PFSK-1 (cell line): ENCODE data around the gene E4F1.

Source experiments
- FOXP2 ChIP-seq: optimal IDR thresholded peaks from 2 replicates; pipeline ENCODE3; 2011; ENCODE audit warnings: borderline replicate concordance, control low read depth, inconsistent platforms; ENCODE audit not compliant: insufficient read depth; ENCODE audit errors: extremely low read length, extremely low read depth
- POLR2AphosphoS5 ChIP-seq: IDR thresholded peaks from 2 replicates; pipeline ENCODE4 v1.6.1; 2012; ENCODE audit warnings: low read depth, mild to moderate bottlenecking, control low read depth, low read length, moderate library complexity
- SIN3A ChIP-seq: IDR thresholded peaks from 2 replicates; pipeline ENCODE4 v1.6.1; 2012; ENCODE audit warnings: mild to moderate bottlenecking, low read length, moderate library complexity, borderline replicate concordance; ENCODE audit not compliant: insufficient read depth
- TAF1 ChIP-seq: IDR thresholded peaks from 2 replicates; pipeline ENCODE4 v1.6.1; 2012; ENCODE audit warnings: low read length, control low read depth, borderline replicate concordance; ENCODE audit not compliant: insufficient read depth
- TF ChIP-seq, protein P1 (sequence below), 2 experiments: IDR thresholded peaks; 2 replicates each; pipeline versions ENCODE4 v1.6.1 to v1.8.0; 2011 to 2012; ENCODE audit warnings: low read depth in 2 of 2, low read length in 2 of 2, control low read depth in 1 of 2, inconsistent platforms in 1 of 2, mild to moderate bottlenecking in 1 of 2, moderate library complexity in 1 of 2; ENCODE audit not compliant: insufficient read depth in 1 of 2

Gene E4F1

DNA sequence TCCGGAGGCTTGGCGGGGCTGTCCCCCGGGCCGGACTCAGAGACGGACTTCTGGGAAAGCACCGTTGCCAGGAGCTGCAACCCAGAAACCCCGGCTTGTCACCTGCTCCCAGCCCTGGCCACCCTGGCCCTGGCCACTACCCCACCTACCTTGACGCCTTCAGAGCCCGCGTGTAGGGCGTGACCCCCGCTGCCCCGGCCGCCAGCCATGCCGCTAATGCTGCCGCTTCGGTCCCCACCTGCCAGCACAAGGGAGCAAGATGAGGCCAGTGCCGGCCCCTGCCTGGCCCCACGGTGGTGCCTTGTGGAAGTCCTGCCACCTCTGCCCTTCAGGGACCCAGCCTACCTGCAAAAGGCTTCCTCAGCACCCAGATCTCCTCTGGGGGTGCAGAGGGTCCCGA lies 38.4 kb upstream of the E4F1 start:
- TF ChIP-seq FOXP2 (no peak), SIN3A (no peak), TAF1 (no peak), POLR2AphosphoS5 (no peak)
- TF ChIP-seq, protein P1, sequence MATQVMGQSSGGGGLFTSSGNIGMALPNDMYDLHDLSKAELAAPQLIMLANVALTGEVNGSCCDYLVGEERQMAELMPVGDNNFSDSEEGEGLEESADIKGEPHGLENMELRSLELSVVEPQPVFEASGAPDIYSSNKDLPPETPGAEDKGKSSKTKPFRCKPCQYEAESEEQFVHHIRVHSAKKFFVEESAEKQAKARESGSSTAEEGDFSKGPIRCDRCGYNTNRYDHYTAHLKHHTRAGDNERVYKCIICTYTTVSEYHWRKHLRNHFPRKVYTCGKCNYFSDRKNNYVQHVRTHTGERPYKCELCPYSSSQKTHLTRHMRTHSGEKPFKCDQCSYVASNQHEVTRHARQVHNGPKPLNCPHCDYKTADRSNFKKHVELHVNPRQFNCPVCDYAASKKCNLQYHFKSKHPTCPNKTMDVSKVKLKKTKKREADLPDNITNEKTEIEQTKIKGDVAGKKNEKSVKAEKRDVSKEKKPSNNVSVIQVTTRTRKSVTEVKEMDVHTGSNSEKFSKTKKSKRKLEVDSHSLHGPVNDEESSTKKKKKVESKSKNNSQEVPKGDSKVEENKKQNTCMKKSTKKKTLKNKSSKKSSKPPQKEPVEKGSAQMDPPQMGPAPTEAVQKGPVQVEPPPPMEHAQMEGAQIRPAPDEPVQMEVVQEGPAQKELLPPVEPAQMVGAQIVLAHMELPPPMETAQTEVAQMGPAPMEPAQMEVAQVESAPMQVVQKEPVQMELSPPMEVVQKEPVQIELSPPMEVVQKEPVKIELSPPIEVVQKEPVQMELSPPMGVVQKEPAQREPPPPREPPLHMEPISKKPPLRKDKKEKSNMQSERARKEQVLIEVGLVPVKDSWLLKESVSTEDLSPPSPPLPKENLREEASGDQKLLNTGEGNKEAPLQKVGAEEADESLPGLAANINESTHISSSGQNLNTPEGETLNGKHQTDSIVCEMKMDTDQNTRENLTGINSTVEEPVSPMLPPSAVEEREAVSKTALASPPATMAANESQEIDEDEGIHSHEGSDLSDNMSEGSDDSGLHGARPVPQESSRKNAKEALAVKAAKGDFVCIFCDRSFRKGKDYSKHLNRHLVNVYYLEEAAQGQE (IDR thresholded peaks at IDR 0.05; ENCODE audit: insufficient read depth in 1 of 2, low read depth in 2 of 2, low read length in 2 of 2): no peak

DNA sequence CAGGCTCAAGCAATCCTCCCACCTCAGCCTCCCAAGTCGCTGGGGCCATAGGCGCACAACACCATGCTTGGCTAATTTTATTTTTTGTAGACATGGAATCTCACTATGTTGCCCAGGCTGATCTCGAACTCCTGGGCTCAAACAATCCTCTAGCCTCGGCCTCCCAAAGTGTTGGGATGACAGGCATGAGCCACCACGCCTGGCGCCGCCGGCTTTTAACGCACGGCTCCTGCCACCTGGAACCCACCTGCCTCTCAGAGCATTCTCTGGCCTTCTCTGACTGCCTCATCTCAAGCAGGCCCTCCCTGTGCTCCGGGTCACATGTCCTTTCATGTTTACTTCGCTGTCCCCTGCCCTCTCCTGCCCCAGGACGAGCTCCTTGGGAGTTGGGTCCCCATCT lies 37.3 kb upstream of the E4F1 start:
- TF ChIP-seq, protein P1 (IDR thresholded peaks at IDR 0.05; ENCODE audit: insufficient read depth in 1 of 2, low read depth in 2 of 2, low read length in 2 of 2): no peak
- TF ChIP-seq TAF1: no peak

DNA sequence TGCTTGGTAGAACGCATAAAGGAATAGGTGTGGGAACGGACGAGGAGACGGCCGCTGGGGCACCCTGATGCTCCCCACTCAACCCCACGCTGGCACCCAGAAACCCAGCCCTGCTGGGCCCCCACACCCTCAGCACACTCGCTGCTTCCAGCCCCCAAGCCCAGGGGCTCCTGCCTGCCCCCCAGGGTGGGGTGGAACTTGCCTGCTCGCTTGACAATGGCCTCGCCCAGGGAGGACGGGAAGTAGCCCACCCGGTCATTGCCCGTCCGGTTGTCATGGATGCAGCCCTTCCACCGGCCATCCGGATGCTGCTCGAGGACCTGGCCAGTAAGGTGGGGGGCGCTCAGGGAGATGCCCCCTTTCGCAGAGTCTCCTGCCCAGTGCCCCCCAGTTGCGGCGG lies 36.9 kb upstream of the E4F1 start:
- no peak for TF ChIP-seq SIN3A
- TF ChIP-seq POLR2AphosphoS5: no peak
- TF ChIP-seq, protein P1 (IDR thresholded peaks at IDR 0.05; ENCODE audit: insufficient read depth in 1 of 2, low read depth in 2 of 2, low read length in 2 of 2): no peak
- TF ChIP-seq FOXP2: no peak
- no peak for TF ChIP-seq TAF1

DNA sequence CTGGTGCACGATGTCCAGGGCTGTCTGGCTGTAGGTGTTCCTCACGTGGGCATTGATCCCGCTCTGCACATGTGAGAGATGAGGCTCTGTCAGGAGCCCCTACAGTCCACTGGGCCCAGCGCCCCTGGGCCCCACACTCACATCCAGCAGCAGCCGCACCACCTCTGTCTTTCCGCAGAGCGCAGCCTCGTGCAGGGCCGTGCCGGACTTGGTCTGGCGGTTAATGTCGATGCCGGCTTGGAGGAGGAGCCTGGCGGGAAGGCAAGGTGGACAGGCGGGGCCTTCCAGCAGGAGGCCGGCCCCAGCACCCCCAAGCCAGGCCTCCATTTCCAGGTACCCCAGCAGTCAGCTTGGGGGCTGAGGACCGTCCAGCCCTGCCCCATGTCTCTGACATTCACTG lies 36.2 kb upstream of the E4F1 start:
- no peak for TF ChIP-seq SIN3A

DNA sequence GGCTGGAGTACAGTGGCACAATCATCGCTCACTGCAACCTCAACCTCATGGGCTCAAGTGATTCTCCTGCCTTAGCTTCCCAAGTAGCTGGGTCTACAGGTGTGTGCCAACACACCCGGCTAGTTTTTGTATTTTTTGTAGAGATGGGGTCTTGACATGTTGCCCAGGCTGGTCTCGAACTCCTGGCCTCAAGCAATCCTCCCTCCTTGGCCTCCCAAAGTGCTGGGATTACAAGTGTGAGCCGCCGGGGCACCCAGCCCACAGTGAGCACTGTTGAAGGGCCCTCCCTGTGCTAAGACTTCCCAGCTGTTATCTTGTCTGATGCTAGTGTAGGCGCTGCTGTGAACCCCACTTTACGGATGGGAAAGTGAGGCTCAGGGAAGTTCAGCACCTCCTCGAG lies 35.0 kb upstream of the E4F1 start:
- TF ChIP-seq, protein P1 (IDR thresholded peaks at IDR 0.05; ENCODE audit: insufficient read depth in 1 of 2, low read depth in 2 of 2, low read length in 2 of 2): no peak
- TF ChIP-seq SIN3A: no peak
- TF ChIP-seq TAF1: no peak
- TF ChIP-seq FOXP2: no peak
- no peak for TF ChIP-seq POLR2AphosphoS5
